Sigmoid colon (tissue), 4 donors: ENCODE results near the gene KRTAP10-9.

Experiments
- CTCF ChIP-seq, 4 experiments: fragments of 450-650 bp in 3 of 4; fragments of 200-600 bp in 1 of 4; IDR thresholded peaks; one replicate each; pipeline ENCODE4 v1.5.1; 2016 to 2019; ENCODE audit warnings: antibody characterized with exemption in 4 of 4, mild to moderate bottlenecking in 3 of 4, moderate library complexity in 2 of 4
- EP300 ChIP-seq, 4 donors: sonication (generic); formaldehyde crosslinking; IDR thresholded peaks; one replicate each; pipeline ENCODE4 v1.6.1; 2017; ENCODE audit warnings: antibody characterized with exemption in 4 of 4
- POLR2A ChIP-seq, 2 donors: fragments of 450-650 bp; IDR thresholded peaks; one replicate each; pipeline ENCODE4 v1.6.1; 2016; ENCODE audit warnings: antibody characterized with exemption in 2 of 2, mild to moderate bottlenecking in 2 of 2, moderate library complexity in 2 of 2
- POLR2AphosphoS5 ChIP-seq, 4 donors: sonication (generic); formaldehyde crosslinking; IDR thresholded peaks; one replicate each; pipeline ENCODE4 v1.6.1; 2017; ENCODE audit warnings: antibody characterized with exemption in 4 of 4

GRCh38 chr21:44658913-44659595 is 32.2 kb downstream of the KRTAP10-9 start:
- TF ChIP-seq CTCF (IDR thresholded peaks at IDR 0.05) (no peak), POLR2A (IDR thresholded peaks at IDR 0.05) (no peak), POLR2AphosphoS5 (IDR thresholded peaks at IDR 0.05) (no peak), EP300 (IDR thresholded peaks at IDR 0.05) (no peak)
